Vagina (tissue), 2 donors: Measurements from ENCODE around the gene TMEM240.

ENCODE experiments used
- POLR2A ChIP-seq, 2 donors: fragments of 450-650 bp; IDR thresholded peaks; one replicate each; pipeline ENCODE4 v1.6.1; 2017; ENCODE audit warnings: antibody characterized with exemption in 2 of 2, mild to moderate bottlenecking in 2 of 2, moderate library complexity in 2 of 2
- POLR2AphosphoS5 ChIP-seq, 2 donors: sonication (generic); formaldehyde crosslinking; IDR thresholded peaks; one replicate each; pipeline ENCODE4 v1.9.0; 2017; ENCODE audit warnings: antibody characterized with exemption in 2 of 2, mild to moderate bottlenecking in 2 of 2, low read depth in 1 of 2; ENCODE audit not compliant: insufficient read depth in 1 of 2
- TF ChIP-seq, protein P1 (sequence below), 3 experiments: fragments of 450-650 bp in 2 of 3; fragments of 200-600 bp in 1 of 3; sonication (generic) in 1 of 3; IDR thresholded peaks; one replicate each; pipeline ENCODE4 v1.5.1; 2017 to 2019; ENCODE audit warnings: antibody characterized with exemption in 3 of 3, mild to moderate bottlenecking in 2 of 3, moderate library complexity in 2 of 3

DNA sequence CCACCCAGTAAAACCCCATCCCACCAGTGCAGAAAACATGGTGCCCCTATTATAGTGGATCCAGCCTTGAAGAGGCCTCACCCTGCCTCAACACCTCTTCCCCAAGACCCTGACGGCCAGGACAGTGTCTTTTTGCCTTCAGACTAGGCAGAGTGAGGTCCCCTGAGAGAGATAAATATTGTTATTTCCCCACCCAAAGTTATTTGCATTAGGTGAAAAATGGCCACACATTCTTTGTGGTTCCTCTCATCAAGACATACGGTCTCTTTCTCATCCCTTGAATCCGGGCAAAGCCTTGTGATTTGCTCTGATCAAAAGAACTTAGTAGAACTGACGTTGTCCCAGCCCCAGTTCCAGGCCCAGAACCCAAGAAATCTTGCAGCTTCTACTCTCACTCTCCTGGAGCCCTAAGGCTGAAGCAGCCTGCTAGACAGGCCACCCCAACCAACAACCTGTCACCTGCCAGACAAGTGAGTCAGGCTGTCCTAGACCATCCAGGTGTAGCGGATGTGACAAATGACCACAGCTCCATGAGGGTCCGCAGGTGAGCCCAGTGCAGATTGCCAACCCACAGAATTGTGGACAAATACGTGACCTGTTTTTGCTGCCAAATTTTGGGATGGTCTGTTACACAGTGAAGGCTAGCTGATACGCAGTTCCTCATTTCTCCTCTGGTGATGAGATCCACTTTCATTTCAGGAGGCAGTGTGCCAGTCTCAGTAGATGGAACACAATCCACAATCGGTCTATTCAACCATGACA lies 42.3 kb upstream of the TMEM240 start:
- TF ChIP-seq POLR2AphosphoS5 (IDR thresholded peaks at IDR 0.05; ENCODE audit: insufficient read depth in 1 of 2, low read depth in 1 of 2) (no peak), POLR2A (IDR thresholded peaks at IDR 0.05) (no peak)
- TF ChIP-seq, protein P1, sequence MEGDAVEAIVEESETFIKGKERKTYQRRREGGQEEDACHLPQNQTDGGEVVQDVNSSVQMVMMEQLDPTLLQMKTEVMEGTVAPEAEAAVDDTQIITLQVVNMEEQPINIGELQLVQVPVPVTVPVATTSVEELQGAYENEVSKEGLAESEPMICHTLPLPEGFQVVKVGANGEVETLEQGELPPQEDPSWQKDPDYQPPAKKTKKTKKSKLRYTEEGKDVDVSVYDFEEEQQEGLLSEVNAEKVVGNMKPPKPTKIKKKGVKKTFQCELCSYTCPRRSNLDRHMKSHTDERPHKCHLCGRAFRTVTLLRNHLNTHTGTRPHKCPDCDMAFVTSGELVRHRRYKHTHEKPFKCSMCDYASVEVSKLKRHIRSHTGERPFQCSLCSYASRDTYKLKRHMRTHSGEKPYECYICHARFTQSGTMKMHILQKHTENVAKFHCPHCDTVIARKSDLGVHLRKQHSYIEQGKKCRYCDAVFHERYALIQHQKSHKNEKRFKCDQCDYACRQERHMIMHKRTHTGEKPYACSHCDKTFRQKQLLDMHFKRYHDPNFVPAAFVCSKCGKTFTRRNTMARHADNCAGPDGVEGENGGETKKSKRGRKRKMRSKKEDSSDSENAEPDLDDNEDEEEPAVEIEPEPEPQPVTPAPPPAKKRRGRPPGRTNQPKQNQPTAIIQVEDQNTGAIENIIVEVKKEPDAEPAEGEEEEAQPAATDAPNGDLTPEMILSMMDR (IDR thresholded peaks at IDR 0.05), result no peak
